GM18499 (cell line): ENCODE measurements around the gene MT1M.
"Not testable (repeated sequence)": the region's sequence is repeated elsewhere in the genome, so short reads cannot be mapped to it uniquely, and the experiment has no call there.

ENCODE experiments used
- ATAC-seq: cut with Tn5 transposase; IDR thresholded peaks from one replicate; pipeline ENCODE4 v1.9.1; 2021; ENCODE audit warnings: moderate number of reproducible peaks; ENCODE audit not compliant: insufficient read depth, unreplicated experiment

The MT1M gene

DNA sequence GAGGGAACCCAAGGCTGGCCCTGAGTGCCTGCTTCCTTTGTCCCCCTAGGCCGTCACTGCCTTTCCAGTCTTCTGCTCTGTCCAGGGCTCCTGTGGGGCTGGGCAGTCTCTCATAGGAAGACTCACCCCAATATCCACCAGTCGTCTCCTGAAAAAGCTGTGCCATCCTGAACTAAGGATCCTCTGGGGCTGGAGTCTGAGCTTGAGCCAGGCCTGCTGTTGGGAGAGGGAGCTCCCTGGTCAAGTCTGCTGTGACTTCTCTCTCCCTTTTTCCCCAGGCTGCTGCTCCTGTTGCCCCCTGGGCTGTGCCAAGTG, 38.1 kb downstream of the MT1M start:
- no peak for ATAC-seq

DNA sequence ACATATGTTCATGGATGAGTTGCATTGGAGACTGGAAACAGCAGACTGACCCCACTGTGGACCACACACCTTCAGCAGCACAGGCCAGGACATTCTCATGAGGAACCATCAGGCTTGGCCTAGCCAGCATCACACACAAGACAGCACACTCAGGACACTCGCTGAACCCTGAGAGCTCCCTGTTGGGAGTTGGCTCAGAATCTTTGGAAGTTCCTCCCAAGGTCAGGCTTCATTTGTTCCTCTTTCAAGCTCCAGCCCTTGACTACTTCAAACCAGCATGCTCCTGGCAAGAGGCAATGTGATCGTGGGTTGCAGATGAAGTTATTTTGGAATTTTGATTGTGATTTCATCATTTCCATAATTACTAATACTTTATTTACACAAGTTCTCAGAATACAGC, 39.2 kb downstream of the MT1M start:
- ATAC-seq = not testable (repeated sequence)

DNA sequence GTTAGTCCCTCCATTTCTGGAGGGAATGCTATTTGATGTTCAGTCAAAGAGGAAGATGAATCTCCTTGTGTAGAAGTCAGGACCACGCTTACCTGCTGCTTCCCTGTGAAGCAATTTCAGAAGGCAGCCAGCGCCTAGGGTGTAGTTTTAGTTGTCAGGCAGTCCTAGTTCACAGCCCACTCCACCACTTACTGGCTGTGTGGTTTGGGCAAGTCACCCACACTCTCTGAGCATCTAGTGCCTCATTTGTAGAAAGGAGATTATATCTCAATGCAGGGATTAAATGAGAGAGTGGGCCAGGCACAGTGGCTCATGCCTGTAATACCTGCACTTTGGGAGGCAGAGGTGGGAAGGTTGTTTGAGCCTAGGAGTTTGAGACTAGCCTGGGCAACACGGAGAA, 39.7 kb downstream of the MT1M start:
- ATAC-seq = not testable (repeated sequence)

DNA sequence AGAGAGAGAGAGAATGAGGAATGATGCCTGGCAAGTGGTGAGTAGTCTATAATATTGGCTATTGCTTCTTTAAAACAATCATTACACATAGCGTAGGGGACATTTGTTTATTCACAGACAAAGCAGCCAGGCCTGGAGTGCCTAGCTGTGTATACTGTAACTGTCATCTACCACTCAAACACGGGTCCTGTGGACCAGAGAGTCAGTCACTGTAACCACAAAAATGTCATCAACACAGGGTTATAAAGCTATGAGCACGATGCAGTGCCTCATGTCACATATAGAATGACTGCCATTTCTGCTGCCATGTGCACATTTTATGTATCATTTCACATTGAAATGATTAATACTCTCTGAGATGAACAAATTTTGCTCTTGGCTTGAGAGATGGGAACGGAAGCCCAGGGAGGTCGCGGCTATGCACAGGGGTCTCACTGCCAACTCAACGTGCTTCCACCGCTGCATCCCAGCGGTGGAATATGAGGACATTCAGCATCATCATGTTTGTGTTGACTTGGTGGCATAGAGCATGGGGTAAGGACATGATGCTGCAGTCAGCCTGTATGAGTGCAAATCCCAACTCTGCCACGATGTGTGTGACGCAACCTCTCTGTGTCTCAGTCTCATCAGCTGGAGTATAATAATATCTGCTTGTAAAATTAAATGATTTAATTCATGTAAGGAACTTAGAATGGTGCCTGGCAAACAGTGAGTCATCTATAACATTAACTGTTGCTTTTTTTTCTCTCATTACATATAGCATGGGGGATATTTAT, 40.5 kb downstream of the MT1M start:
- ATAC-seq = no peak

DNA sequence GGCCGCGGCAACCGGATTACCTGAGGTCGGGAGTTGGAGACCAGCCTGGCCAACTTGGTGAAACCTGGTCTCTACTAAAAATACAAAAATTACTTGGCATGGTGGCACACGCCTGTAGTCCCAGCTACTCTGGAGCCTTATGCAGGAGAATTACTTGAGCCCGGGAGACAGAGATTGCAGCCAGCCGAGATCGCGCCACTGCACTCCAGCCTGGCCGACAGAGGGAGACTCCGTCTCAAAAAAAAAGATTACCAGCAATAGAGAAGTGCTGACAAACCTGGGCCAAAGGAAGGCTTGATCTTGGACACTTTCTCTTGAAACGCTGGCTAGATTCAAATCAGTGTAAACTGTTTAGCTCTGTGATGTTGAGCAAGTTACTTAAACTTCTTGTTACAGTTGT, 41.5 kb downstream of the MT1M start:
- ATAC-seq = no peak

DNA sequence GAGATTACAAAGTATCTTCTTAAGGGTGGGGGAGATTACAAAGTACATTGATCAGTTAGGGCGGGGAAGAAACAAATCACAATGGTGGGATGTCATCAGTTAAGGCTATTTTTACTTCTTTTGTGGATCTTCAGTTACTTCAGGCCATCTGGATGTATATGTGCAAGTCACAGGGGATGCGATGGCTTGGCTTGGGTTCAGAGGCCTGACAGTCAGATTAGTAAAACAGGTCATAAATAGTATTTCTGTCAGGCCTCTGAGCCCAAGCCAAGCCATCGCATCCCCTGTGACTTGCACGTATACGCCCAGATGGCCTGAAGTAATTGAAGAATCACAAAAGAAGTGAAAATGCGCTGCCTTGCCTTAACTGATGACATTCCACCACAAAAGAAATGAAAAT, 42.1 kb downstream of the MT1M start:
- not testable (repeated sequence) for ATAC-seq

DNA sequence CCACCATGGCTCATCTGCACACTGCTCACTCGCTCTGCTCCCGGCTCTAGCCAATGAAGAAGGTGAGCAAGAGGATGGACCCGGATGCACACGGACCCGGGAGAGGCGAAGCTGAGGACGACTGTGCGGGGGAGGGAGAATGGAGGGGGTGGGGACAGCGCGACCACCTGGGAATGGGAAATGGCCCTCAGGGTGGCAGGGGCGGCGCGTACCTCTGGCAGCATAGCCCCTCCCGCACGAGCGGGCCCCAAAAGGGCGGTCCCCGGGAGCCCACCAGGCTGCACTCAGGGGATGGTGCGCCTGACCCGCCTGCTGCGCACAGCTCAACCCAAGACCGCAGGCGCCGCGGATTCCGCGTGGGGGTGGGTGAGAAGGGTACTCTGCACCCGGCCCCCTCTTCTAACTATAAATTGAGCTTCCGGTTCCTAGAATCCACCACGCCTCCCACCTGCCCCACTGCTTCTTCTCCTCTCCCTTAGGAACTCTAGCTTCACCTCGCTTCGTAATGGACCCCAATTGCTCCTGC, 43.3 kb downstream of the MT1M start:
- ATAC-seq = no peak

DNA sequence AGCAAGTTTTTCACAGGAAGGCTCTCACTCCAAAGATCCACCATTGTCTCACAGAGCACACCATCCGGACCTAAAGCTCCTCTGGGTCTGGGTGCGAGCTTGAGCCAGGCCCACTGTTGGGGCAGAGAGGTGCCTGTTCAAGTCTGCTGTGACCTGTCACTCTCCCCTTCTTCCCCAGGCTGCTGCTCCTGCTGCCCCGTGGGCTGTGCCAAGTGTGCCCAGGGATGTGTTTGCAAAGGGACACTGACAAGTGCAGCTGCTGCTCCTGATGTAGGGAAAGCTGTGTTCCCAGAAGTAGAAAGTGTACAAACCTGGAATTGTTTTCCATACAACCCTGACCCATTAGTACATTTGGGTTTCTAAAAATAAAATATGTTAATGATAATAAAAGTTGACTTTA, 45.0 kb downstream of the MT1M start:
- ATAC-seq = no peak

DNA sequence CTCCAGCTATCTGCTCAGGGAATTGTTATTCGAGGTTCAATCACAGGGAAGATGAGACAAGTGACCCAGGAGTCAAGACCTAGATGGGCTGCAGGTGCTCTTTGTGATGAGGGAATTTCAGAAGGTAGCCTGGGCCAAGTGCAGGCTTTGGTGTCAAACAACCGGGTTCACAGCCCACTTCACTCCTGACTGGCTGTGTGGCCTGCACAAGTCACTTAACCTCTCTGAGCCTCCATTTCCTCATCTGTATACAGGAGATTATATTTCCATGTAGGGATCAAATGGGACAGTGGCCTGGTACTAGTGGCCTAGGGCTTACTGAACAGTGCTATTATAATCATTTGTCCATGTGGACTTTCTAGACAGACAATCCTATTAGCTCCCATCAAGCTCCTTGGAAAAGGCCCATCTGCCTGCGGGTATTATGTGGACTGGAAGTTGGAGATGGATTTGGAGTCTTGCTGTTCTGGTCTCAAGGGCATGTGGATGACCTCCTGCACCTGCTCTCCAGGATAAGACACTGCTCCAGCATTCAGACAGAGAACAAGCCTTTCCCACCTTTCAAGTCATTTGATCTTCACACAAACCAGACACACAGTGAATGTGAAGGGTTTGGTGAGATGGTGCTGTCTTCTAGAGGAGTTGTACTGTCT, 46.7 kb downstream of the MT1M start:
- no peak for ATAC-seq

DNA sequence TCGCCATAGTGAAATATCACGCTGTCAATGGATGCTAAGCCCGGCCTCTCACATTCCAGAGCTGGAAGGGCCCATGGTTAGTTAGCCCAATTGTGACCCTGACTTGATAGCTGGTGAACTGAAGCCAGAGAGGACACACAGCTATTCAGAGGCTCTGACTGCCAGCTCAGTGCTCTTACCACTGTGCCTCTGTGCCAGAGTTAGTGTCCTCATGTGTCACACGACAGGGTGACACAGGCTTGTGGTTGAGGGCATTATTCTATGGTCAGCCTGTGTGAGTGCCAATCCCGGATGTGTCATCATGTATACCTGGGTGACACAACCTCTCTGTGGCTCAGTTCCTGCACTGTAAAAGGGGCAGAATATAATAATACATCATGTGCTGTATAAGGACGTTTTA, 47.4 kb downstream of the MT1M start:
- no peak for ATAC-seq

DNA sequence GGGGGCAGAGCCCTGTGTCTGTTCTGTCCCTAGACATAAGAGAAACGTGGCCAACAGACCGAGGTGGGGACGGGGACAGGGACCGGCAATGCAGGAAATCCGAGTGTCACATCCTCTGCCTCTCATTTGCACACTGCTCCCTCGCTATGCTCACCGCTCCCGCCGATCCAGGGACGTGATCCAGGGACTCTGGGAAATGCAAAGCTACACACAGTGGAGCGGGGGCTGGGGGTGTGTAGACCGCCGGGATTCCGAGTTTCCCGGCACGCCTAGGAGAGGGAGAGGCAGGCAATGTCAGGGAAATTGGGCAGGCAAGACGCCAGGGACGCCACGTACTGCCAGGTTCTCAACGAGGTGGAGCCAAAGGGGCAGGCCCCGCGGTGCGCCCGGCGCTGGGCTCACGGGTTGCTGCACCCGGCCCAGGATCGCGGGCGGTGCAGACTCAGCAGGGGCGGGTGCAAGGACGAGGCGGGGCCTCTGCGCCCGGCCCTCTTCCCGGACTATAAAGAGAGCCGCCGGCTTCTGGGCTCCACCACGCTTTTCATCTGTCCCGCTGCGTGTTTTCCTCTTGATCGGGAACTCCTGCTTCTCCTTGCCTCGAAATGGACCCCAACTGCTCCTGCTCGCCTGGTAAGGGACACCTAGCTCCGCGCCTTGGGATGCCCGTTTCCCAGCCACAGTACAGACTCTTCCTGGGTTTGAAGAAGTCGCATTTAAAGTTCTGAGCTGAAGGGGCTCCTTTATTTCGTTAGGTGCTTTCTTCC, 49.7 kb downstream of the MT1M start, which contains the start of gene MT1X:
Gene MT1X, plus strand, starts transcription at position 532 of the 764 bp plus-strand sequence. Its CDS starts 71 bp downstream, at position 603.
- peak; percentile 58 for ATAC-seq

DNA sequence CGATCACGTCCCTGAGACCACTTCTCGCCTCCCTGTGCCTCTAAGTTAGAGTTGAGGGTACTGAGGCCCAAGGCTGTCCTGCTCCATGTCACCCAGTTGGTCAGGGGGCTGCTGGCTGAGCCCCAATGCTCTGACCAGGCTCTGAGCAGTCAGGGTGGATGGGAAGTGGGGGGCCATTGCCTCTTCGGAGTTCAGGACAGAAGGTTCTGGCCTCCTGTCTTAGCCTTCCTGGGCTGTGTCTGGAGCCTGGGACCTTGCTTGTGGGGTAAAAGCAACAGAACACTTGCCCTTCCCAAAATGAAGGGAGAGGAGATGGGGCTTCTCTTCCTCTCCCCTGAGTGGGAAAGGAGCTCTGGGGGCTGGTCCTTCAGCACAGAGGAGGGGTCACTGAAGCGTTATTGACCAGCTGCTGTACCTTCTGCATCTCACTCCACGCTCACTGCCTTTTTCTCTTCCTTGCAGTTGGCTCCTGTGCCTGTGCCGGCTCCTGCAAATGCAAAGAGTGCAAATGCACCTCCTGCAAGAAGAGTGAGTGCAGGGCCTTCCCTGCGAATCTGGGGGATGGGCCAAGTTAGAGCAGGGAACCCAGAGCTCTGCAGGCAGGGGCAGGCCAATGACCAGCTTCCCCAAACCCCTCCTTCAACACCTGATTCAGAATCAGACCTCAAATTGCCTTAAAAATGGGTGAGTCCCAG, 50.4 kb downstream of the MT1M start:
- ATAC-seq = no peak
